K562 (cell line): Measurements from ENCODE around the gene UROS. TPM values are rescaled to one million over a fixed set of nuclear protein-coding genes. Genes with fewer than 3 reads are reported as not detected.

Source experiments
- ATAC-seq: fragments of 200-7000 bp; cut with Tn5 transposase; 3 replicates; pipeline ENCODE4 v1.9.1; 2020; ENCODE audit warnings: moderate library complexity
- BruUV-seq: library from RNA; stranded (reverse); fragments of 400-500 nt; replicated peaks from 2 replicates; lab custom pipeline; 2021; lab: Mats Ljungman, UMichigan
- CTCF ChIA-PET: fragments of 300-600 bp; formaldehyde crosslinking; extraction: SDS; loops from one replicate; lab custom pipeline; 2021; ENCODE audit warnings: low intra/inter-chr PET ratio; lab: Yijun Ruan, JAX
- POLR2A ChIA-PET: fragments of 300-600, 350-650 bp; sonication (Branson Sonifier 250); formaldehyde crosslinking; extraction: SDS; loops from one replicate; lab custom pipeline; 2021; ENCODE audit warnings: antibody characterized with exemption, inconsistent platforms; lab: Yijun Ruan, JAX
- DNase-seq, 4 experiments: peaks; one replicate each; pipeline versions ENCODE4 v3.0.0 to v3.0.0-alpha.2; 2011 to 2018; ENCODE audit warnings: low spot score in 3 of 4, mixed read lengths in 3 of 4; ENCODE audit errors: extremely low read depth in 1 of 4
- FAIRE-seq: peaks from 2 replicates; lab custom pipeline; 2011; peaks lifted over from hg19 to GRCh38; lab: Jason Lieb, UNC
- H2AFZ ChIP-seq: 2 replicates; pipeline ENCODE4 v1.6.0; 2011; ENCODE audit warnings: low read depth, low read length, control low read depth, inconsistent platforms
- H3K27ac ChIP-seq: fragments of 200-600 bp; 3 replicates; pipeline ENCODE4 v1.8.0; 2011; ENCODE audit warnings: low read depth, mild to moderate bottlenecking, control low read depth, inconsistent platforms, low read length, moderate library complexity, mixed read lengths; ENCODE audit errors: extremely low read depth
- H3K27me3 ChIP-seq, 2 experiments: fragments of 300-600 bp in 1 of 2; 2 replicates in 1 of 2; 3 replicates in 1 of 2; pipeline versions ENCODE4 v1.6.0 to v1.8.0; 2011; ENCODE audit warnings: inconsistent platforms in 2 of 2, low read length in 2 of 2, mild to moderate bottlenecking in 1 of 2, mixed read lengths in 1 of 2, moderate library complexity in 1 of 2; ENCODE audit not compliant: control insufficient read depth in 2 of 2, insufficient read depth in 2 of 2
- H3K36me3 ChIP-seq: fragments of 300-600 bp; 3 replicates; pipeline ENCODE4 v1.8.0; 2011; ENCODE audit warnings: mild to moderate bottlenecking, low read length, inconsistent platforms; ENCODE audit not compliant: control insufficient read depth, insufficient read depth
- H3K4me1 ChIP-seq, 2 experiments: fragments of 200-600 bp in 1 of 2; replicated peaks in 1 of 2; 2 replicates in 1 of 2; 3 replicates in 1 of 2; pipeline versions ENCODE4 v1.5.1 to v1.8.0; 2011; ENCODE audit warnings: inconsistent platforms in 2 of 2, low read length in 2 of 2, mild to moderate bottlenecking in 1 of 2, mixed read lengths in 1 of 2, moderate library complexity in 1 of 2; ENCODE audit not compliant: control insufficient read depth in 2 of 2, insufficient read depth in 2 of 2
- H3K4me2 ChIP-seq: 2 replicates; pipeline ENCODE4 v1.6.1; 2011; ENCODE audit warnings: low read length, control low read depth, inconsistent platforms, mixed read lengths; ENCODE audit not compliant: insufficient read depth
- H3K4me3 ChIP-seq: fragments of 200-600 bp; sonication (generic), shearing (Covaris generic); 2 replicates; pipeline ENCODE4 v1.5.1; 2016; ENCODE audit warnings: control low read depth, inconsistent platforms
- H3K79me2 ChIP-seq: fragments of 200-600 bp; 3 replicates; pipeline ENCODE4 v1.8.0; 2011; ENCODE audit warnings: low read length, inconsistent platforms; ENCODE audit not compliant: control insufficient read depth, insufficient read depth
- H3K9ac ChIP-seq, 2 experiments: 2 replicates each; pipeline versions ENCODE4 v1.6.0 to v1.6.1; 2011; ENCODE audit warnings: low read depth in 2 of 2, low read length in 2 of 2, control low read depth in 1 of 2, inconsistent platforms in 1 of 2, mild to moderate bottlenecking in 1 of 2, mixed read lengths in 1 of 2; ENCODE audit not compliant: insufficient read depth in 1 of 2
- H3K9me1 ChIP-seq: one replicate; pipeline ENCODE4 v1.6.0; 2011; ENCODE audit warnings: inconsistent platforms, mild to moderate bottlenecking, low read length, moderate library complexity; ENCODE audit not compliant: control insufficient read depth, insufficient read depth
- H3K9me3 ChIP-seq: replicated peaks from 2 replicates; pipeline ENCODE4 v1.5.1; 2011; ENCODE audit warnings: low read depth, low read length, inconsistent platforms; ENCODE audit not compliant: control insufficient read depth, insufficient read depth
- H4K20me1 ChIP-seq: replicated peaks from 2 replicates; pipeline ENCODE4 v1.6.1; 2011; ENCODE audit warnings: low read length, inconsistent platforms, mixed read lengths; ENCODE audit not compliant: control insufficient read depth, insufficient read depth
- ARHGAP35 ChIP-seq: fragments of 450-650 bp; IDR thresholded peaks from 2 replicates; pipeline ENCODE4 v1.6.1; 2018; ENCODE audit not compliant: partially characterized antibody
- BRF1 ChIP-seq: IDR thresholded peaks from 3 replicates; pipeline ENCODE4 v1.6.1; 2011; ENCODE audit warnings: borderline replicate concordance, mild to moderate bottlenecking; ENCODE audit not compliant: insufficient read length; ENCODE audit errors: extremely low read depth
- ETS1 ChIP-seq: conservative IDR thresholded peaks from 2 replicates; pipeline ENCODE4 v1.6.1; 2011; ENCODE audit warnings: low read depth, mild to moderate bottlenecking, low read length; ENCODE audit not compliant: control insufficient read depth
- HMGN3 ChIP-seq: IDR thresholded peaks from 2 replicates; pipeline ENCODE4 v1.6.1; 2011; ENCODE audit warnings: borderline replicate concordance, low read depth, mild to moderate bottlenecking, mixed read lengths, low read length; ENCODE audit not compliant: insufficient read length; ENCODE audit errors: extremely low read depth
- NCOA6 ChIP-seq: fragments of 450-650 bp; IDR thresholded peaks from 2 replicates; pipeline ENCODE4 v1.6.1; 2017; ENCODE audit warnings: mild to moderate bottlenecking
- SMAD3 ChIP-seq: fragments of 450-650 bp; formaldehyde crosslinking; conservative IDR thresholded peaks from 2 replicates; pipeline ENCODE4 v1.4.0; 2020; ENCODE audit warnings: mild to moderate bottlenecking
- SREBF1 ChIP-seq: fragments of 150-350 bp; IDR thresholded peaks from 2 replicates; pipeline ENCODE4 v1.6.1; 2014; ENCODE audit warnings: antibody characterized with exemption, low read depth, low read length, borderline replicate concordance
- ZNF518B ChIP-seq: fragments of 250-450 bp; sonication (Bioruptor Pico); IDR thresholded peaks from 2 replicates; pipeline ENCODE4 v1.5.0; 2021; ENCODE audit warnings: mild to moderate bottlenecking, moderate library complexity
- WGBS: fragments of 100-300 bp; shearing (Covaris generic); methylation state at CpG from one replicate; pipeline ENCODE4 v1.1.6; 2016; ENCODE audit warnings: low coverage, mixed read lengths; ENCODE audit not compliant: insufficient coverage; ENCODE audit errors: missing lambda C conversion rate; 5-methylcytosine and 5-hydroxymethylcytosine counted together
- in situ Hi-C: fragments of 300-500 bp; cut with MboI; formaldehyde crosslinking; loops from 4 replicates; pipeline ENCODE4 v1.15.0; 2018; ENCODE audit warnings: inconsistent platforms, mixed read lengths
- intact Hi-C: fragments of 100-400 bp; cut with micrococcal nuclease; formaldehyde crosslinking; loops from 2 replicates; pipeline ENCODE4 v1.14.2; 2022
- polyA plus RNA-seq, 8 experiments: library from polyadenylated mRNA; depleted of rRNA in 4 of 8; stranded (reverse) in 5 of 8; unstranded in 3 of 8; fragments of >200 nt; fragmentation: Nextera tagmentation in 2 of 8; fragmentation: Illumina TruSeq in 1 of 8; extraction: Ambion mirVana in 2 of 8; extraction: Trizol in 1 of 8; gene quantifications; 2 replicates each; pipeline versions ENCODE4 v1.2.1 to v1.2.3, GENCODE V29; 2011 to 2014; ENCODE audit warnings: inconsistent platforms in 1 of 8, missing spikeins in 1 of 8
- total RNA-seq, 7 experiments: library from RNA; depleted of rRNA in 6 of 7; stranded (reverse); fragments of >200 nt in 6 of 7; fragmentation: Illumina TruSeq in 2 of 7; extraction: Trizol in 2 of 7; gene quantifications; 2 replicates each; pipeline versions ENCODE4 v1.2.1 to v1.2.3, GENCODE V29; 2011 to 2021; ENCODE audit warnings: low replicate concordance in 1 of 7
- TF ChIP-seq, protein P1 (sequence below): fragments of 450-650 bp; IDR thresholded peaks from 2 replicates; pipeline ENCODE4 v1.7.0; 2016; ENCODE audit warnings: borderline replicate concordance

Gene UROS
- total and polyA plus RNA-seq, 9 of the 15 experiments (the other 6 are each of a cell fraction or from before 2014, with no cell fraction given) = 6.4 to 39.1 (median 32.3) TPM

- Histone ChIP-seq H3K4me2 (no peak overlapping the region), H2AFZ (no peak overlapping the region), H3K9me1 (no peaks in the 10 kb centered on the region), H4K20me1 (0 out of 2 replicates have a peak, but pooled peaks cover 4% of the 10 kb centered on the region), H3K79me2 (no peaks in the 10 kb centered on the region), H3K4me3 (no peak overlapping the region), H3K9ac (no peak overlapping the region), H3K4me1 (no peaks in the 10 kb centered on the region), H3K9me3 (no peaks in the 10 kb centered on the region), H3K27me3 (no peaks in the 10 kb centered on the region), H3K27ac (no peak overlapping the region), H3K36me3 (peaks cover 90% of the 10 kb centered on the region)
- 77% methylated on average over 2 of the region's 2 CpGs for WGBS
- BruUV-seq = no TSS peak
- intact Hi-C loops = no loop called here
- no peak for DNase-seq
- FAIRE-seq = no peak
- TF ChIP-seq ETS1 (no peak), ZNF518B (no peak), HMGN3 (no peak), ARHGAP35 (no peak), SMAD3 (no peak), SREBF1 (no peak), NCOA6 (no peak), BRF1 (no peak)
- TF ChIP-seq, protein P1, sequence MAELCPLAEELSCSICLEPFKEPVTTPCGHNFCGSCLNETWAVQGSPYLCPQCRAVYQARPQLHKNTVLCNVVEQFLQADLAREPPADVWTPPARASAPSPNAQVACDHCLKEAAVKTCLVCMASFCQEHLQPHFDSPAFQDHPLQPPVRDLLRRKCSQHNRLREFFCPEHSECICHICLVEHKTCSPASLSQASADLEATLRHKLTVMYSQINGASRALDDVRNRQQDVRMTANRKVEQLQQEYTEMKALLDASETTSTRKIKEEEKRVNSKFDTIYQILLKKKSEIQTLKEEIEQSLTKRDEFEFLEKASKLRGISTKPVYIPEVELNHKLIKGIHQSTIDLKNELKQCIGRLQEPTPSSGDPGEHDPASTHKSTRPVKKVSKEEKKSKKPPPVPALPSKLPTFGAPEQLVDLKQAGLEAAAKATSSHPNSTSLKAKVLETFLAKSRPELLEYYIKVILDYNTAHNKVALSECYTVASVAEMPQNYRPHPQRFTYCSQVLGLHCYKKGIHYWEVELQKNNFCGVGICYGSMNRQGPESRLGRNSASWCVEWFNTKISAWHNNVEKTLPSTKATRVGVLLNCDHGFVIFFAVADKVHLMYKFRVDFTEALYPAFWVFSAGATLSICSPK = no peak
- no peak; the same call in 2 of the 3 replicates for ATAC-seq
- in situ Hi-C loops = no loop called here
- CTCF ChIA-PET = no interaction called here
- POLR2A ChIA-PET = interaction anchor here (0.6 to 1.5 kb wide), 4 partner anchors 8 to 113 kb away, joined by 3 to 5 read pairs (median 3); no protein-coding TSS in a partner anchor
Observed at GRCh38 chr10:125836746-125837145, 13.7 kb upstream of the UROS start.
